GM12878 (cell line): ENCODE results near the gene USP31. TPM values are rescaled to one million over a fixed set of nuclear protein-coding genes. Genes with fewer than 3 reads are reported as not detected.

Experiments
- ATAC-seq: fragments of 200-7000 bp; cut with Tn5 transposase; 3 replicates; pipeline ENCODE4 v1.9.1; 2020; ENCODE audit warnings: mild to moderate bottlenecking, moderate library complexity
- BruUV-seq: library from RNA; stranded (reverse); fragments of 400-500 nt; replicated peaks from 2 replicates; lab custom pipeline; 2021; lab: Mats Ljungman, UMichigan
- CTCF ChIA-PET: fragments of 300-600 bp; sonication (Branson Sonifier 250); formaldehyde crosslinking; extraction: SDS; loops from one replicate; lab custom pipeline; 2021; ENCODE audit warnings: inconsistent platforms; lab: Yijun Ruan, JAX
- POLR2A ChIA-PET: fragments of 350-600 bp; formaldehyde crosslinking; extraction: SDS; loops from one replicate; lab custom pipeline; 2021; ENCODE audit warnings: inconsistent platforms; lab: Charles Lee
- RAD21 ChIA-PET: fragments of 300-600 bp; sonication (Branson Sonifier 250); formaldehyde crosslinking; loops from one replicate; lab custom pipeline; 2023; ENCODE audit warnings: antibody characterized with exemption; ENCODE audit not compliant: unreplicated experiment; lab: Charles Lee
- SMC1A ChIA-PET: fragments of 300-600 bp; sonication (Branson Sonifier 250); formaldehyde crosslinking; loops from one replicate; lab custom pipeline; 2023; ENCODE audit not compliant: unreplicated experiment, uncharacterized antibody; lab: Charles Lee
- DNase-seq: peaks from one replicate; pipeline ENCODE4 v3.0.0-alpha.2; 2011; ENCODE audit warnings: low read depth, low spot score
- FAIRE-seq: peaks from 3 replicates; lab custom pipeline; 2011; peaks lifted over from hg19 to GRCh38; lab: Jason Lieb, UNC
- H2AFZ ChIP-seq: 2 replicates; pipeline ENCODE4 v1.6.0; 2011; ENCODE audit warnings: low read depth, low read length, control low read depth; ENCODE audit not compliant: control insufficient read depth
- H3K27ac ChIP-seq: 2 replicates; pipeline ENCODE4 v1.5.1; 2011; ENCODE audit warnings: control low read depth; ENCODE audit not compliant: control insufficient read depth, insufficient read depth
- H3K27me3 ChIP-seq, 2 experiments: replicated peaks in 1 of 2; 2 replicates each; pipeline versions ENCODE4 v1.6.0 to v1.6.1; 2011; ENCODE audit warnings: low read length in 1 of 2; ENCODE audit not compliant: control insufficient read depth in 2 of 2, insufficient read depth in 2 of 2
- H3K36me3 ChIP-seq, 2 experiments: 2 replicates each; pipeline ENCODE4 v1.5.1; 2011; ENCODE audit warnings: low read length in 1 of 2; ENCODE audit not compliant: control insufficient read depth in 2 of 2, insufficient read depth in 2 of 2
- H3K4me1 ChIP-seq: 2 replicates; pipeline ENCODE4 v1.6.1; 2011; ENCODE audit warnings: mild to moderate bottlenecking, low read length, moderate library complexity, mixed read lengths; ENCODE audit not compliant: control insufficient read depth, insufficient read depth
- H3K4me2 ChIP-seq: 2 replicates; pipeline ENCODE4 v1.6.0; 2011; ENCODE audit warnings: control low read depth; ENCODE audit not compliant: control insufficient read depth, insufficient read depth
- H3K4me3 ChIP-seq: fragments of 200-600 bp; sonication (generic); 2 replicates; pipeline ENCODE4 v1.5.1; 2016
- H3K79me2 ChIP-seq: 2 replicates; pipeline ENCODE4 v1.6.0; 2011; ENCODE audit warnings: low read length; ENCODE audit not compliant: control insufficient read depth, insufficient read depth
- H3K9ac ChIP-seq: 2 replicates; pipeline ENCODE4 v1.8.0; 2011; ENCODE audit warnings: low read length, control low read depth, mixed read lengths; ENCODE audit not compliant: control insufficient read depth, insufficient read depth
- H3K9me3 ChIP-seq: replicated peaks from 3 replicates; pipeline ENCODE4 v1.5.1; 2011; ENCODE audit warnings: mild to moderate bottlenecking, low read length; ENCODE audit not compliant: control insufficient read depth, insufficient read depth
- H4K20me1 ChIP-seq: 2 replicates; pipeline ENCODE4 v1.6.0; 2011; ENCODE audit not compliant: control insufficient read depth, insufficient read depth
- BCL11A ChIP-seq: IDR thresholded peaks from 2 replicates; pipeline ENCODE4 v1.6.1; 2011; ENCODE audit warnings: low read depth, low read length
- CHD2 ChIP-seq: IDR thresholded peaks from 2 replicates; pipeline ENCODE4 v1.6.1; 2011; ENCODE audit warnings: low read depth, low read length, improper control_type of control experiment, borderline replicate concordance
- PBX3 ChIP-seq: IDR thresholded peaks from 2 replicates; pipeline ENCODE4 v1.6.1; 2011; ENCODE audit warnings: mild to moderate bottlenecking, low read depth, low read length, moderate library complexity; ENCODE audit not compliant: insufficient replicate concordance
- RELB ChIP-seq: fragments of 450-650 bp; IDR thresholded peaks from 2 replicates; pipeline ENCODE4 v1.6.1; 2017; ENCODE audit warnings: low read depth, mild to moderate bottlenecking, moderate library complexity
- SREBF2 ChIP-seq: IDR thresholded peaks from 2 replicates; pipeline ENCODE4 v1.6.1; 2012; ENCODE audit warnings: mild to moderate bottlenecking, low read length
- WGBS: methylation state at CpG from one replicate; pipeline ENCODE4 v1.1.6; 2016; ENCODE audit warnings: low lambda C conversion rate; ENCODE audit not compliant: insufficient replicate concordance, insufficient coverage; ENCODE audit errors: missing lambda C conversion rate; 5-methylcytosine and 5-hydroxymethylcytosine counted together
- in situ Hi-C: fragments of 300-500 bp; cut with MboI; formaldehyde crosslinking; loops from 9 replicates; pipeline ENCODE4 v1.14.3; 2018; ENCODE audit warnings: mixed read lengths
- intact Hi-C: fragments of 100-400 bp; cut with micrococcal nuclease; formaldehyde crosslinking; loops from one replicate; pipeline ENCODE4 v1.14.2; 2022; ENCODE audit not compliant: unreplicated experiment
- polyA plus RNA-seq, 11 experiments: library from polyadenylated mRNA; depleted of rRNA in 4 of 11; unstranded in 6 of 11; stranded (reverse) in 5 of 11; fragments of >200 nt; fragmentation: Nextera tagmentation in 4 of 11; fragmentation: Illumina TruSeq in 1 of 11; extraction: Ambion mirVana in 4 of 11; extraction: Trizol in 1 of 11; gene quantifications; 1 replicate in 1 of 11; 2 replicates in 10 of 11; pipeline versions ENCODE4 v1.2.1 to v1.2.3, GENCODE V29; 2011 to 2016; ENCODE audit warnings: inconsistent platforms in 2 of 11, missing spikeins in 2 of 11, low read depth in 1 of 11
- total RNA-seq, 4 experiments: library from RNA; depleted of rRNA in 3 of 4; stranded (reverse); fragments of >200 nt in 3 of 4; fragmentation: Illumina TruSeq in 1 of 4; extraction: Trizol in 1 of 4; gene quantifications; 2 replicates each; pipeline versions ENCODE4 v1.2.1 to v1.2.3, GENCODE V29; 2013 to 2021

The USP31 gene
- total and polyA plus RNA-seq, 10 of the 15 experiments (the other 5 are each of a cell fraction or from before 2014, with no cell fraction given) = 0.87 to 6.5 (median 3.2) TPM

- H3K9me3 ChIP-seq = no peaks in the 10 kb centered on the region
- H3K4me1 ChIP-seq = no peaks in the 10 kb centered on the region
- BruUV-seq = no TSS peak
- RAD21 ChIA-PET = interaction anchor here (0.7 kb wide), 1 partner anchor 102 kb away, joined by 4 read pairs; no protein-coding TSS in a partner anchor
- ATAC-seq (no peak), FAIRE-seq (no peak), DNase-seq (no peak)
- intact Hi-C loops = no loop called here
- 46% methylated on average over 8 of the region's 8 CpGs for WGBS
- H3K9ac ChIP-seq = no peak overlapping the region
- in situ Hi-C loops = no loop called here
- POLR2A ChIA-PET = interaction anchor here (0.5 kb wide), 1 partner anchor 1882 kb away, joined by 4 read pairs; no protein-coding TSS in a partner anchor
- H3K4me2 ChIP-seq = no peak overlapping the region
- H3K4me3 ChIP-seq = no peak overlapping the region
- SMC1A ChIA-PET = interaction anchor here (0.8 to 1.4 kb wide), 3 partner anchors 9 to 363 kb away, joined by 3 to 4 read pairs (median 3); no protein-coding TSS in a partner anchor
- H3K27me3 ChIP-seq = no peaks in the 10 kb centered on the region
- no peak overlapping the region for H3K27ac ChIP-seq
- H3K36me3 ChIP-seq = peaks cover 0 to 11% of the 10 kb centered on the region in 2 experiments; a peak in 3 of 4 replicates
- CTCF ChIA-PET = interaction anchor here (0.7 to 1.3 kb wide), 5 partner anchors 8 to 1441 kb away, joined by 3 read pairs; no protein-coding TSS in a partner anchor
- H2AFZ ChIP-seq = no peak overlapping the region
- no peaks in the 10 kb centered on the region for H4K20me1 ChIP-seq
- TF ChIP-seq SREBF2 (no peak), RELB (no peak), CHD2 (no peak), PBX3 (no peak), BCL11A (no peak)
- H3K79me2 ChIP-seq = no peaks in the 10 kb centered on the region
These were observed 77.8 kb downstream of the USP31 start for GRCh38 chr16:23071196-23072083.
